WI38 (cell line): Measurements from ENCODE around the gene PDCD1.
"Not testable (repeated sequence)": the region's sequence is repeated elsewhere in the genome, so short reads cannot be mapped to it uniquely, and the experiment has no call there.

Experiments
- H3K4me3 ChIP-seq: 2 replicates; pipeline ENCODE4 v1.5.1; 2011; ENCODE audit warnings: low read depth, mild to moderate bottlenecking, control low read depth, low read length
- CTCF ChIP-seq: IDR thresholded peaks from 2 replicates; pipeline ENCODE4 v1.5.1; 2012; ENCODE audit warnings: low read depth, mild to moderate bottlenecking, control low read depth, low read length

Gene PDCD1

GRCh38 chr2:241858206-241859016, at the start of gene PDCD1:
Gene PDCD1, minus strand, starts transcription at chr2:241858894. Its CDS starts 56 bp downstream, at chr2:241858838.
- no peak for TF ChIP-seq CTCF
- peak within 1 kb of the TSS; percentile 41 for H3K4me3 ChIP-seq

GRCh38 chr2:241907831-241908230, 49.1 kb upstream of the PDCD1 start:
- not testable (repeated sequence) for H3K4me3 ChIP-seq

GRCh38 chr2:241906826-241907570, 48.3 kb upstream of the PDCD1 start:
- no peak for TF ChIP-seq CTCF

GRCh38 chr2:241906378-241906770, 47.7 kb upstream of the PDCD1 start:
- H3K4me3 ChIP-seq = not testable (repeated sequence)

More at GRCh38 chr2:241906826-241907570, 48.3 kb upstream of the PDCD1 start:
- no peak overlapping the region for H3K4me3 ChIP-seq

- H3K4me3 ChIP-seq = no peak overlapping the region
- TF ChIP-seq CTCF = no peak
Measured at GRCh38 chr2:241905716-241906377, 47.2 kb upstream of the PDCD1 start.

- no peak overlapping the region for H3K4me3 ChIP-seq
- no peak for TF ChIP-seq CTCF
Measured at GRCh38 chr2:241904791-241905710, 46.4 kb upstream of the PDCD1 start.

GRCh38 chr2:241904011-241904718, 45.5 kb upstream of the PDCD1 start:
- no peak for TF ChIP-seq CTCF
- no peak overlapping the region for H3K4me3 ChIP-seq
